Measurements from ENCODE around the gene DTWD2.
"Not testable (repeated sequence)": the region's sequence is repeated elsewhere in the genome, so short reads cannot be mapped to it uniquely, and the experiment has no call there.

DNA sequence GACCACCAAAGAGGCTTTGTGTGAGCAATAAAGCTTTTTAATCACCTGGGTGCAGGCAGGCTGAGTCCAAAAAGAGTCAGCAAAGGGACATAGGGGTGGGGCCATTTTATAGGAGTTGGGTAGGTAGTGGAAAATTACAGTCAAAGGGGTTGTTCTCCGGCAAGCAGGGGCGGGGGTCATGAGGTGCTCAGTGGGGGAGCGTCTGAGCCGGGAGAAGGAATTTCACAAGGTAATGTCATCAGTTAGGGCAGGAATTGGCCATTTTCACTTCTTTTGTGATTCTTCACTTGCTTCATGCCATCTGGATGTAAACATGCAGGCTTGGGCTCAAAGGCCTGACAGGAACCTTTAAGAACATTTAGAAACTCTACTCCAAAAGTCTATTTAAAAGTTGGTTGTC is 36.0 kb downstream of the DTWD2 start:
- TF ChIP-seq, protein P1, sequence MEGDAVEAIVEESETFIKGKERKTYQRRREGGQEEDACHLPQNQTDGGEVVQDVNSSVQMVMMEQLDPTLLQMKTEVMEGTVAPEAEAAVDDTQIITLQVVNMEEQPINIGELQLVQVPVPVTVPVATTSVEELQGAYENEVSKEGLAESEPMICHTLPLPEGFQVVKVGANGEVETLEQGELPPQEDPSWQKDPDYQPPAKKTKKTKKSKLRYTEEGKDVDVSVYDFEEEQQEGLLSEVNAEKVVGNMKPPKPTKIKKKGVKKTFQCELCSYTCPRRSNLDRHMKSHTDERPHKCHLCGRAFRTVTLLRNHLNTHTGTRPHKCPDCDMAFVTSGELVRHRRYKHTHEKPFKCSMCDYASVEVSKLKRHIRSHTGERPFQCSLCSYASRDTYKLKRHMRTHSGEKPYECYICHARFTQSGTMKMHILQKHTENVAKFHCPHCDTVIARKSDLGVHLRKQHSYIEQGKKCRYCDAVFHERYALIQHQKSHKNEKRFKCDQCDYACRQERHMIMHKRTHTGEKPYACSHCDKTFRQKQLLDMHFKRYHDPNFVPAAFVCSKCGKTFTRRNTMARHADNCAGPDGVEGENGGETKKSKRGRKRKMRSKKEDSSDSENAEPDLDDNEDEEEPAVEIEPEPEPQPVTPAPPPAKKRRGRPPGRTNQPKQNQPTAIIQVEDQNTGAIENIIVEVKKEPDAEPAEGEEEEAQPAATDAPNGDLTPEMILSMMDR (conservative IDR thresholded peaks at IDR 0.05), result not testable (repeated sequence)
- TF ChIP-seq ZFX (IDR thresholded peaks at IDR 0.05), result not testable (repeated sequence)
